ENCODE data around the gene MRPS12.

MRPS12 gene

DNA sequence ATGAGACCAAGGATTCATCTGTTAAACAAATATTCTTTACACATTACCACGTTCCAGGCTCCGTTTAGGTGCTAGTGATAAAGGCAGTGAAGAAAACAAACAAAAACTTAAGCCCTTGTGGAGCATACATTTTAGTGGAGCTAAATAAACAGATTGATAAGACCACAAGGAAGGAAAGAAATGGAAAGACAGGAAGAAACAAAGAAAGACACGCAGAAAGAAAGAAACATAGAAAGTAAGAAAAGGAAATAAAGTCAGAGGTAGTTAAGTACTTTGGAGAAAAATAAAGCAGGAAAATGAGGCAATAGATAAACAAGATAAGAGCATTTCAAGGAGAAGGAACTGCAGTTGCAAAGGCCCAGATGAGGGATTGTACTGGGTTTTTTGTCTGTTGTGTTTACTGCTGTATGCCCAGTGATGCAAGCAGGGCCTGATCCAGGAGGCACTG, 30.0 kb upstream of the MRPS12 start:
- intact Hi-C loops (cut with micrococcal nuclease) = no loop called here
- H3K4me1 Mint-ChIP-seq (ENCODE audit: low read depth) = peaks cover 41% of the 10 kb centered on the region
- no peaks in the 10 kb centered on the region for H3K27me3 Mint-ChIP-seq
- no peaks in the 10 kb centered on the region for H3K9me3 Mint-ChIP-seq
- peak overlapping the region; percentile 89 for H3K27ac Mint-ChIP-seq
- H3K36me3 Mint-ChIP-seq (ENCODE audit: low read depth) = peaks cover 52% of the 10 kb centered on the region
- peak overlapping the region; percentile 72 for H3K4me3 Mint-ChIP-seq

DNA sequence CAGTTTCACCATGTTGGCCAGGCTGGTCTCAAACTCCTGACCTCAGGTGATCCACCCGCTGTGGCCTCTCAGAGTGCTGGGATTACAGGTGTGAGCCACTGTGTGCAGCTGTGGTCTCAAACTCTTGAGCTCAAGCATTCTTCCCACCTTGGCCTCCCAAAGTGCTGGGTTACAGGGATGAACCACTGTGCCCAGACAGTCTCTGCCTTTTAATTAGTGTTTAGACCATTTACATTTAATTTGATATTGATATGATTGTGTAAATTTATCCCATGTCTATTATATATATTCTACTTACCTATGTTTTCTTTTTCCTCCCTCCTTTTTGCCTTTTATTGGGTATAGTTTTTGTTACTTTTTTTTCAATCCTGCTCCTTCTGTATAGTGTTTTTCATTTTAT, 29.1 kb upstream of the MRPS12 start:
- H3K4me3 Mint-ChIP-seq = no peak overlapping the region
- no peaks in the 10 kb centered on the region for H3K27me3 Mint-ChIP-seq
- H3K9me3 Mint-ChIP-seq = no peaks in the 10 kb centered on the region
- peaks cover 38% of the 10 kb centered on the region for H3K4me1 Mint-ChIP-seq (ENCODE audit: low read depth)
- peaks cover 58% of the 10 kb centered on the region for H3K36me3 Mint-ChIP-seq (ENCODE audit: low read depth)
- peak overlapping the region; percentile 31 for H3K27ac Mint-ChIP-seq
- intact Hi-C loops (cut with micrococcal nuclease) = no loop called here

DNA sequence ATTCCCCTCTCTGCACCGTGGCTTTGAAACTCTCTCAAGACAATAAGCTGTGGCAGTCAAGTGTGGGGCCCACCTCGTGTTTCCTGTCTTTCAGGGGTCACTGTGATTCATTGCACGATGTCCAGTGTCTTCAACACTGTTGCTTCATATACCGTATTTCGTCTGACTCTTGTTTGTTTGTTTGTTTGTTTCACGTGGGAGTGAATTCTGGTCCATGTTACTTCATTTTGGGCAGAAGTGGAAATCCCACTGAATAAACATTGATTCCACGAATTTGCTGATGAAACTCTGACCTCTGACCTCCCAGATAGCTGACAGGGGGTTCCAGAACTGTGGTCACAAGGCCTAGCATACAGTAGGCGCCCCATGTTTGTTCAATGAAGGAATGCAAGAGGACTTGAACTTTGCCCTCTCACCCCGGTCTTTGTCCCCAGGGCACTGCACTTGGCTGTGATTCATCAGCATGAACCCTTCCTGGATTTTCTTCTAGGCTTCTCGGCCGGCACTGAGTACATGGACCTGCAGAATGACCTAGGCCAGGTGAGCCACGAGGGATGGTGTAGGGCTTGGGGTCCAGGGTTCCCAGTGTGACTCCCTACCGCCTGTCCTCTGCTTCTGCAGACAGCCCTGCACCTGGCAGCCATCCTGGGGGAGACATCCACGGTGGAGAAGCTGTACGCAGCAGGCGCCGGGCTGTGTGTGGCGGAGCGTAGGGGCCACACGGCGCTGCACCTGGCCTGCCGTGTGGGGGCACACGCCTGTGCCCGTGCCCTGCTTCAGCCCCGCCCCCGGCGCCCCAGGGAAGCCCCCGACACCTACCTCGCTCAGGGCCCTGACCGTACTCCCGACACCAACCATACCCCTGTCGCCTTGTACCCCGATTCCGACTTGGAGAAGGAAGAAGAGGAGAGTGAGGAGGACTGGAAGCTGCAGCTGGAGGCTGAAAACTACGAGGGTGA, 25.9 kb upstream of the MRPS12 start:
- intact Hi-C loops (cut with micrococcal nuclease) = no loop called here
- H3K27ac Mint-ChIP-seq = no peak overlapping the region
- H3K27me3 Mint-ChIP-seq = no peaks in the 10 kb centered on the region
- peaks cover 75% of the 10 kb centered on the region for H3K36me3 Mint-ChIP-seq (ENCODE audit: low read depth)
- no peak overlapping the region for H3K4me3 Mint-ChIP-seq
- peaks cover 21% of the 10 kb centered on the region for H3K4me1 Mint-ChIP-seq (ENCODE audit: low read depth)
- no peaks in the 10 kb centered on the region for H3K9me3 Mint-ChIP-seq

GRCh38 chr19:38905620-38906019, 25.1 kb upstream of the MRPS12 start:
- H3K27ac Mint-ChIP-seq = no peak overlapping the region
- intact Hi-C loops (cut with micrococcal nuclease) = no loop called here
- no peak overlapping the region for H3K4me3 Mint-ChIP-seq
- H3K4me1 Mint-ChIP-seq (ENCODE audit: low read depth) = peaks cover 15% of the 10 kb centered on the region
- H3K27me3 Mint-ChIP-seq = no peaks in the 10 kb centered on the region
- no peaks in the 10 kb centered on the region for H3K9me3 Mint-ChIP-seq
- H3K36me3 Mint-ChIP-seq (ENCODE audit: low read depth) = peaks cover 69% of the 10 kb centered on the region

- Mint-ChIP-seq H3K4me3 (no peak overlapping the region), H3K27me3 (no peaks in the 10 kb centered on the region), H3K36me3 (ENCODE audit: low read depth) (peaks cover 62% of the 10 kb centered on the region), H3K4me1 (ENCODE audit: low read depth) (no peaks in the 10 kb centered on the region), H3K9me3 (no peaks in the 10 kb centered on the region), H3K27ac (no peak overlapping the region)
- intact Hi-C loops (cut with micrococcal nuclease) = no loop called here
These were observed 23.5 kb upstream of the MRPS12 start for GRCh38 chr19:38907227-38907626.

DNA sequence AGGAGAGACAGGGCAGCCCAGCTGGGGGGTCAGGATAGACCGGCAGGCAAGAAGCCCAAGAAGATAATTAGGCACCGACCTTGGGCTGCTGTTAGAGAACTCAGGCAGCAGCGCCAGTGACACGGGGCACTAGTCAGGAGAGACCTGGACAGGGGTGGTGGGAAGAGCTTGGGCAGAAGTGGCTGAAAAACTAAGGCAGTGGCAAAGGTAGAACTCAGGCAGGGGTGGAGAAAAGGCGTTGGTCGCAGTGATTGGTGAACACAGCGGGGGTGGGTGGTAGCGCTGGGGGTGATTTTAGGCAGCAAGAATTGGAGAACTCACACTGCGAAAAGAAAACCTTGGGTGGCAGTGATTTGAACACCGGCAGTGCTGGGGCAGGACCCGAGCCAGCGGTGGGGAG, 23.1 kb upstream of the MRPS12 start:
- Mint-ChIP-seq H3K36me3 (ENCODE audit: low read depth) (peaks cover 62% of the 10 kb centered on the region), H3K27ac (no peak overlapping the region), H3K4me1 (ENCODE audit: low read depth) (peaks cover 4% of the 10 kb centered on the region), H3K27me3 (no peaks in the 10 kb centered on the region), H3K9me3 (no peaks in the 10 kb centered on the region), H3K4me3 (no peak overlapping the region)
- intact Hi-C loops (cut with micrococcal nuclease) = no loop called here

GRCh38 chr19:38908911-38909310, 21.8 kb upstream of the MRPS12 start:
- no peaks in the 10 kb centered on the region for H3K27me3 Mint-ChIP-seq
- no peaks in the 10 kb centered on the region for H3K9me3 Mint-ChIP-seq
- no peak overlapping the region for H3K4me3 Mint-ChIP-seq
- peaks cover 56% of the 10 kb centered on the region for H3K36me3 Mint-ChIP-seq (ENCODE audit: low read depth)
- intact Hi-C loops (cut with micrococcal nuclease) = no loop called here
- no peak overlapping the region for H3K27ac Mint-ChIP-seq
- H3K4me1 Mint-ChIP-seq (ENCODE audit: low read depth) = peaks cover 16% of the 10 kb centered on the region

DNA sequence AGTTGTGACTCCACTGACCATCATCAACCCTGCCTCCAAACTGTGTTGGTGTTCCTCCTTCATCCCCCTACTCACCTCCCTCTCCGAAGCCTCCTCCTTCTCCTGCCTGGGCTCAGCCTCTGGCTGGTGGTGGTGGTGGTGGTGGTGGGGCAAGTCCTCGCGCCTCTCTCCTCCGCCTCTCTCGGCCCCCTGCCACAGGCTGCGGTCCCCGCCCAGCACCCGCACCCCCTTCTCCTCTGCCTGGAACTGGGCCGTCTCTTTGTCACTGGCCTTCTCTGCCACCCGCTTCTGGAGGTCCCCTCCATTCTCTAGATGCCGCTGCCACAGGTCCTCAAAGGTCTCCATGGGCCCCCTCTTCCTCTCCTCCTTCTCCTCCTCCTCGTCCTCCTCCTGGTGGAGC, 20.3 kb upstream of the MRPS12 start:
- peaks cover 53% of the 10 kb centered on the region for H3K36me3 Mint-ChIP-seq (ENCODE audit: low read depth)
- H3K27me3 Mint-ChIP-seq = no peaks in the 10 kb centered on the region
- peaks cover 17% of the 10 kb centered on the region for H3K4me1 Mint-ChIP-seq (ENCODE audit: low read depth)
- H3K27ac Mint-ChIP-seq = no peak overlapping the region
- no peaks in the 10 kb centered on the region for H3K9me3 Mint-ChIP-seq
- intact Hi-C loops (cut with micrococcal nuclease) = no loop called here
- no peak overlapping the region for H3K4me3 Mint-ChIP-seq

- no peak overlapping the region for H3K27ac Mint-ChIP-seq
- no peaks in the 10 kb centered on the region for H3K9me3 Mint-ChIP-seq
- no peaks in the 10 kb centered on the region for H3K27me3 Mint-ChIP-seq
- peaks cover 17% of the 10 kb centered on the region for H3K4me1 Mint-ChIP-seq (ENCODE audit: low read depth)
- H3K4me3 Mint-ChIP-seq = no peak overlapping the region
- intact Hi-C loops (cut with micrococcal nuclease) = no loop called here
- peaks cover 53% of the 10 kb centered on the region for H3K36me3 Mint-ChIP-seq (ENCODE audit: low read depth)
These were observed 19.2 kb upstream of the MRPS12 start for GRCh38 chr19:38911388-38912001.

- no peaks in the 10 kb centered on the region for H3K9me3 Mint-ChIP-seq
- H3K27ac Mint-ChIP-seq = no peak overlapping the region
- H3K36me3 Mint-ChIP-seq (ENCODE audit: low read depth) = peaks cover 40% of the 10 kb centered on the region
- no peak overlapping the region for H3K4me3 Mint-ChIP-seq
- H3K4me1 Mint-ChIP-seq (ENCODE audit: low read depth) = peaks cover 17% of the 10 kb centered on the region
- H3K27me3 Mint-ChIP-seq = no peaks in the 10 kb centered on the region
- intact Hi-C loops (cut with micrococcal nuclease) = no loop called here
These were observed 17.9 kb upstream of the MRPS12 start for GRCh38 chr19:38912600-38913514.

DNA sequence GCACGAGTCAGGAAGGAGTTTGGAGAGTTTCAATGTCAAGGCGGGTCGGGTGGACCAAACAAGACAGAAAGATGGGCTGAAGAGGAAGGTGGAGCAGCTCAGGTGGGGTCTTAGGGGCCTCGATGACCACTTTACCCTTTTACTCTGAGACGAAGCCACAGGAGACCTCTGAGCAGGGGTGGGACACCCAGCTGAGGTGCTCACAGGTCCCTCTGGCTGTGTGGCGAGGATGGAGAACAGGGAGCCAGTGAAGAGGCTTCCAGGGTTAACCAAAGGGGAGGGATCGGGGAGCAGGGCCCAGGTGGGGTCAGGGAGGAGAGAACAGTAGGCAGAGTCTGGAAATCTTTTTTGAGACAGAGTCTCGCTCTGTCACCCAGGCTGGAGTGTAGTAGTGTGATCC, 16.8 kb upstream of the MRPS12 start:
- Mint-ChIP-seq H3K27me3 (no peaks in the 10 kb centered on the region), H3K4me3 (no peak overlapping the region), H3K27ac (no peak overlapping the region), H3K36me3 (ENCODE audit: low read depth) (peaks cover 29% of the 10 kb centered on the region), H3K9me3 (no peaks in the 10 kb centered on the region), H3K4me1 (ENCODE audit: low read depth) (peaks cover 17% of the 10 kb centered on the region)
- intact Hi-C loops (cut with micrococcal nuclease) = no loop called here

- Mint-ChIP-seq H3K4me1 (ENCODE audit: low read depth) (peaks cover 17% of the 10 kb centered on the region), H3K9me3 (no peaks in the 10 kb centered on the region), H3K4me3 (no peak overlapping the region), H3K27ac (peak overlapping the region; percentile 30), H3K36me3 (ENCODE audit: low read depth) (peaks cover 23% of the 10 kb centered on the region), H3K27me3 (no peaks in the 10 kb centered on the region)
- intact Hi-C loops (cut with micrococcal nuclease) = no loop called here
These were observed 15.1 kb upstream of the MRPS12 start for GRCh38 chr19:38915329-38916321.

DNA sequence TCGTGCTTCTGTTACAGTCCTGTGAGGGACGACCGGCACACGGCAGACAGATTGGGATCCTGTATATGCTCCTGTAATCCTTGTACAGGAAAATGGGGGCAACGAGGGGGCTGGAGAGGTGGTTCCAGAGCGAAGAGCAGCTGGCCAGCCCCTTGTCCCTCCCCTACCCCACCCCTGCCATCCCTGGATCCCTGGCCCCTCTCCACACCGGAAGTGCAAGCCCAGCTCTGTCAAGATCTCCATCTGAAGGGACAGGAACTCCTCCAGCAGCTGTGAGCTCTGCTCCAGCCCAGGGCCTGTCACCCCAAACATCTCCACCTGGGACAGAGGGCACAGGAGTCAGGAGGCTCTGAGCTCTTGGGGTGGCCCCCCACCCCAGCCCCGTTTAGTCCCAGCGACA, 13.2 kb upstream of the MRPS12 start:
- Mint-ChIP-seq H3K27me3 (no peaks in the 10 kb centered on the region), H3K4me3 (no peak overlapping the region), H3K27ac (no peak overlapping the region), H3K4me1 (ENCODE audit: low read depth) (peaks cover 15% of the 10 kb centered on the region), H3K9me3 (no peaks in the 10 kb centered on the region), H3K36me3 (ENCODE audit: low read depth) (peaks cover 23% of the 10 kb centered on the region)
- intact Hi-C loops (cut with micrococcal nuclease) = no loop called here

Measured in dendritic cell treated with granulocyte-macrophage colony-stimulating factor and Interleukin-4, amounts not matched to agents 40 ng/mL and 50 ng/mL, for 4 days (primary cell).